SK-N-SH (cell line): Measurements from ENCODE around the gene SMURF1. TPM values are rescaled to one million over a fixed set of nuclear protein-coding genes. Genes with fewer than 3 reads are reported as not detected.

Source experiments
- CTCF ChIA-PET: fragments of 300-600, 350-600 bp; formaldehyde crosslinking; extraction: SDS; loops from one replicate; lab custom pipeline; 2021; lab: Yijun Ruan, JAX
- POLR2A ChIA-PET: fragments of 350-600 bp; sonication (Branson Sonifier 250); formaldehyde crosslinking; extraction: SDS; loops from one replicate; lab custom pipeline; 2020; ENCODE audit warnings: antibody characterized with exemption, inconsistent platforms; lab: Yijun Ruan, JAX
- DNase-seq: peaks from one replicate; pipeline ENCODE4 v3.0.0; 2012
- H2AFZ ChIP-seq: fragments of 200-600 bp; sonication (generic); 2 replicates; pipeline ENCODE4 v1.8.1; 2016; ENCODE audit warnings: antibody characterized with exemption, mild to moderate bottlenecking, low read depth
- H3F3A ChIP-seq: fragments of 200-600 bp; sonication (generic); replicated peaks from 2 replicates; pipeline ENCODE3; 2016; ENCODE audit warnings: antibody characterized with exemption, mild to moderate bottlenecking; ENCODE audit not compliant: insufficient read depth
- H3K27ac ChIP-seq, 2 experiments: fragments of 200-500 bp in 1 of 2; fragments of 200-600 bp in 1 of 2; sonication (Bioruptor generic) in 1 of 2; sonication (generic), shearing (Covaris generic) in 1 of 2; 2 replicates each; pipeline versions ENCODE4 v1.5.1 to v1.6.1; 2014 to 2016; ENCODE audit warnings: low read depth in 2 of 2, inconsistent platforms in 1 of 2, low read length in 1 of 2, mild to moderate bottlenecking in 1 of 2, mixed read lengths in 1 of 2
- H3K27me3 ChIP-seq: fragments of 200-600 bp; sonication (generic), shearing (Covaris generic); 2 replicates; pipeline ENCODE4 v1.6.1; 2016; ENCODE audit warnings: mixed run types; ENCODE audit not compliant: insufficient read depth
- H3K36me3 ChIP-seq, 2 experiments: fragments of 200-500 bp in 1 of 2; fragments of 200-600 bp in 1 of 2; sonication (Bioruptor generic) in 1 of 2; sonication (generic) in 1 of 2; replicated peaks in 1 of 2; 2 replicates each; pipeline versions ENCODE3 to v1.5.1; 2014 to 2016; ENCODE audit warnings: low read length in 1 of 2, mild to moderate bottlenecking in 1 of 2; ENCODE audit not compliant: insufficient read depth in 2 of 2, control insufficient read depth in 1 of 2
- H3K4me1 ChIP-seq, 2 experiments: fragments of 200-500 bp in 1 of 2; fragments of 200-600 bp in 1 of 2; sonication (Bioruptor generic) in 1 of 2; sonication (generic), shearing (Covaris generic) in 1 of 2; 2 replicates each; pipeline versions ENCODE4 v1.5.1 to v1.6.1; 2014 to 2016; ENCODE audit warnings: low read depth in 1 of 2, low read length in 1 of 2, mixed run types in 1 of 2; ENCODE audit not compliant: insufficient read depth in 2 of 2, control insufficient read depth in 1 of 2
- H3K4me2 ChIP-seq: fragments of 200-600 bp; sonication (generic), shearing (Covaris generic); 2 replicates; pipeline ENCODE4 v1.6.1; 2017; ENCODE audit warnings: mixed run types
- H3K4me3 ChIP-seq, 2 experiments: fragments of 200-500 bp in 1 of 2; fragments of 200-600 bp in 1 of 2; sonication (Bioruptor generic) in 1 of 2; sonication (generic), shearing (Covaris generic) in 1 of 2; 2 replicates each; pipeline versions ENCODE4 v1.5.1 to v1.8.1; 2014 to 2016; ENCODE audit warnings: low read depth in 2 of 2, inconsistent platforms in 1 of 2, low read length in 1 of 2, mild to moderate bottlenecking in 1 of 2, mixed read lengths in 1 of 2, moderate library complexity in 1 of 2
- H3K79me2 ChIP-seq: fragments of 200-600 bp; sonication (generic); 2 replicates; pipeline ENCODE4 v1.8.1; 2017; ENCODE audit warnings: mild to moderate bottlenecking; ENCODE audit not compliant: insufficient read depth
- H3K9ac ChIP-seq: fragments of 200-600 bp; sonication (generic); 2 replicates; pipeline ENCODE4 v1.6.1; 2017; ENCODE audit warnings: mixed run types
- H3K9me2 ChIP-seq: fragments of 200-600 bp; sonication (generic); 2 replicates; pipeline ENCODE4 v1.6.1; 2017; ENCODE audit warnings: mixed run types
- H3K9me3 ChIP-seq: fragments of 200-600 bp; sonication (generic); 2 replicates; pipeline ENCODE4 v1.6.1; 2017; ENCODE audit warnings: mixed run types, mild to moderate bottlenecking, moderate library complexity
- H4K20me1 ChIP-seq: fragments of 200-600 bp; sonication (generic); 2 replicates; pipeline ENCODE4 v1.6.1; 2017; ENCODE audit warnings: mild to moderate bottlenecking, mixed run types; ENCODE audit not compliant: insufficient read depth
- CTCF ChIP-seq: fragments of 200-600 bp; sonication (generic); IDR thresholded peaks from 2 replicates; pipeline ENCODE4 v1.6.1; 2017; ENCODE audit warnings: antibody characterized with exemption, mild to moderate bottlenecking, moderate library complexity
- EZH2phosphoT487 ChIP-seq: fragments of 200-600 bp; sonication (generic); IDR thresholded peaks from 2 replicates; pipeline ENCODE4 v1.6.1; 2017; ENCODE audit warnings: low read depth, mixed run types, mild to moderate bottlenecking, antibody characterized with exemption, moderate library complexity, borderline replicate concordance
- FOSL2 ChIP-seq: IDR thresholded peaks from 2 replicates; pipeline ENCODE4 v1.4.0; 2012; ENCODE audit warnings: low read depth, mild to moderate bottlenecking, moderate library complexity, borderline replicate concordance
- FOXM1 ChIP-seq: IDR thresholded peaks from 2 replicates; pipeline ENCODE4 v1.4.0; 2012; ENCODE audit warnings: low read depth, mild to moderate bottlenecking
- GABPA ChIP-seq: IDR thresholded peaks from 2 replicates; pipeline ENCODE4 v1.4.0; 2012; ENCODE audit warnings: low read depth, mild to moderate bottlenecking
- GATA2 ChIP-seq: sonication (generic); formaldehyde crosslinking; IDR thresholded peaks from 2 replicates; pipeline ENCODE4 v1.5.0; 2020; ENCODE audit warnings: mild to moderate bottlenecking, missing genetic modification reagents
- MAX ChIP-seq: IDR thresholded peaks from 2 replicates; pipeline ENCODE4 v1.4.0; 2012; ENCODE audit warnings: low read depth
- MEF2A ChIP-seq: IDR thresholded peaks from 2 replicates; pipeline ENCODE4 v1.4.0; 2012; ENCODE audit warnings: low read depth, borderline replicate concordance
- NFIC ChIP-seq: IDR thresholded peaks from 2 replicates; pipeline ENCODE4 v1.4.0; 2012; ENCODE audit warnings: borderline replicate concordance
- NRF1 ChIP-seq: IDR thresholded peaks from 2 replicates; pipeline ENCODE4 v1.6.1; 2012; ENCODE audit warnings: low read depth, mild to moderate bottlenecking, low read length
- RCOR1 ChIP-seq: fragments of 150-350 bp; IDR thresholded peaks from 2 replicates; pipeline ENCODE4 v1.6.1; 2017; ENCODE audit warnings: antibody characterized with exemption, low read length
- RXRA ChIP-seq: IDR thresholded peaks from 2 replicates; pipeline ENCODE4 v1.4.0; 2012; ENCODE audit warnings: low read depth, mild to moderate bottlenecking, borderline replicate concordance
- SIN3A ChIP-seq: IDR thresholded peaks from 2 replicates; pipeline ENCODE4 v1.6.1; 2012; ENCODE audit warnings: low read depth, mild to moderate bottlenecking, low read length, moderate library complexity, borderline replicate concordance
- SMC3 ChIP-seq: IDR thresholded peaks from 2 replicates; pipeline ENCODE4 v1.6.1; 2012; ENCODE audit warnings: low read depth, low read length, improper control_type of control experiment
- TAF1 ChIP-seq: IDR thresholded peaks from 2 replicates; pipeline ENCODE4 v1.6.1; 2012; ENCODE audit warnings: low read depth, mild to moderate bottlenecking, low read length, moderate library complexity, borderline replicate concordance
- USF2 ChIP-seq: fragments of 150-350 bp; IDR thresholded peaks from 2 replicates; pipeline ENCODE4 v1.6.1; 2017; ENCODE audit warnings: antibody characterized with exemption, low read length, low read depth, borderline replicate concordance
- WGBS: methylation state at CpG from one replicate; pipeline ENCODE4 v1.1.6; 2017; ENCODE audit warnings: low lambda C conversion rate; 5-methylcytosine and 5-hydroxymethylcytosine counted together
- polyA plus RNA-seq, 3 experiments: library from polyadenylated mRNA; depleted of rRNA; stranded (reverse); fragments of >200 nt; gene quantifications; 2 replicates each; pipeline ENCODE4 v1.2.3, GENCODE V29; 2012
- TF ChIP-seq, protein P1 (sequence below): IDR thresholded peaks from 2 replicates; pipeline ENCODE4; 2012
- TF ChIP-seq, protein P2 (sequence below): IDR thresholded peaks from 2 replicates; pipeline ENCODE4 v1.6.1; 2012; ENCODE audit warnings: mild to moderate bottlenecking, low read depth, low read length, moderate library complexity

SMURF1 gene
- polyA plus RNA-seq, 1 of the 3 experiments (the other 2 are of a cell fraction): 12.9 TPM

DNA sequence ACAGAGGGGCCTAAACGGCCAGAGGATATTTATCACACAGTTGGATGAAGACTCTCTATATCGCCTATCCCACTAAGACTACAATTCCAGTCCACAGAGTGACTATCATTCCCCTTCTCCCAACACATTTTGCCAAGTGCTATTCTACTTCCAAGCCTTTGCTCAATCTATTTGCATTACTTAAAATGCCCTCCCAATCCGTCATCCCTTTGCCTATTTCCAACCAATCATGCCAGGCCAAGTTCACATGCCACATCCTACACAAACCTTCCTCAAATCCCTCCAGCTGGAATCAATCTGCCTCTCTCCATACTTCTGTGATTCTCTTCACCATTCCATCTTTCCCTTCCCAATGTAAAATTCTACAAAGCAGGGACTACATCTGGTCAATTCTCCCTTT, 38.2 kb downstream of the SMURF1 start:
- no peaks in the 10 kb centered on the region for H3K9me3 ChIP-seq
- H4K20me1 ChIP-seq: peaks cover 96% of the 10 kb centered on the region
- H3K9me2 ChIP-seq: no peaks in the 10 kb centered on the region
- no peak overlapping the region for H3K9ac ChIP-seq
- H3K4me3 ChIP-seq: no peak overlapping the region
- CTCF ChIA-PET: interaction anchor here (1.0 kb wide), 1 partner anchor 11 kb away, joined by 3 read pairs; no protein-coding TSS in a partner anchor
- H3K27me3 ChIP-seq: no peaks in the 10 kb centered on the region
- no peak for TF ChIP-seq TAF1
- no peak for TF ChIP-seq MEF2A
- TF ChIP-seq, protein P1, sequence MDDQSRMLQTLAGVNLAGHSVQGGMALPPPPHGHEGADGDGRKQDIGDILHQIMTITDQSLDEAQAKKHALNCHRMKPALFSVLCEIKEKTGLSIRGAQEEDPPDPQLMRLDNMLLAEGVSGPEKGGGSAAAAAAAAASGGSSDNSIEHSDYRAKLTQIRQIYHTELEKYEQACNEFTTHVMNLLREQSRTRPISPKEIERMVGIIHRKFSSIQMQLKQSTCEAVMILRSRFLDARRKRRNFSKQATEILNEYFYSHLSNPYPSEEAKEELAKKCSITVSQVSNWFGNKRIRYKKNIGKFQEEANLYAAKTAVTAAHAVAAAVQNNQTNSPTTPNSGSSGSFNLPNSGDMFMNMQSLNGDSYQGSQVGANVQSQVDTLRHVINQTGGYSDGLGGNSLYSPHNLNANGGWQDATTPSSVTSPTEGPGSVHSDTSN: no peak
- no peak for TF ChIP-seq GABPA
- no peak for TF ChIP-seq CTCF
- no peak for TF ChIP-seq NFIC
- no peak for TF ChIP-seq GATA2
- TF ChIP-seq RCOR1: no peak
- no peak for TF ChIP-seq SMC3
- TF ChIP-seq MAX: no peak
- no peak for TF ChIP-seq FOSL2
- no peak for TF ChIP-seq SIN3A
- no peak for TF ChIP-seq USF2
- no peak for TF ChIP-seq EZH2phosphoT487
- TF ChIP-seq, protein P2, sequence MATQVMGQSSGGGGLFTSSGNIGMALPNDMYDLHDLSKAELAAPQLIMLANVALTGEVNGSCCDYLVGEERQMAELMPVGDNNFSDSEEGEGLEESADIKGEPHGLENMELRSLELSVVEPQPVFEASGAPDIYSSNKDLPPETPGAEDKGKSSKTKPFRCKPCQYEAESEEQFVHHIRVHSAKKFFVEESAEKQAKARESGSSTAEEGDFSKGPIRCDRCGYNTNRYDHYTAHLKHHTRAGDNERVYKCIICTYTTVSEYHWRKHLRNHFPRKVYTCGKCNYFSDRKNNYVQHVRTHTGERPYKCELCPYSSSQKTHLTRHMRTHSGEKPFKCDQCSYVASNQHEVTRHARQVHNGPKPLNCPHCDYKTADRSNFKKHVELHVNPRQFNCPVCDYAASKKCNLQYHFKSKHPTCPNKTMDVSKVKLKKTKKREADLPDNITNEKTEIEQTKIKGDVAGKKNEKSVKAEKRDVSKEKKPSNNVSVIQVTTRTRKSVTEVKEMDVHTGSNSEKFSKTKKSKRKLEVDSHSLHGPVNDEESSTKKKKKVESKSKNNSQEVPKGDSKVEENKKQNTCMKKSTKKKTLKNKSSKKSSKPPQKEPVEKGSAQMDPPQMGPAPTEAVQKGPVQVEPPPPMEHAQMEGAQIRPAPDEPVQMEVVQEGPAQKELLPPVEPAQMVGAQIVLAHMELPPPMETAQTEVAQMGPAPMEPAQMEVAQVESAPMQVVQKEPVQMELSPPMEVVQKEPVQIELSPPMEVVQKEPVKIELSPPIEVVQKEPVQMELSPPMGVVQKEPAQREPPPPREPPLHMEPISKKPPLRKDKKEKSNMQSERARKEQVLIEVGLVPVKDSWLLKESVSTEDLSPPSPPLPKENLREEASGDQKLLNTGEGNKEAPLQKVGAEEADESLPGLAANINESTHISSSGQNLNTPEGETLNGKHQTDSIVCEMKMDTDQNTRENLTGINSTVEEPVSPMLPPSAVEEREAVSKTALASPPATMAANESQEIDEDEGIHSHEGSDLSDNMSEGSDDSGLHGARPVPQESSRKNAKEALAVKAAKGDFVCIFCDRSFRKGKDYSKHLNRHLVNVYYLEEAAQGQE: no peak
- no peak for TF ChIP-seq RXRA
- no peak for TF ChIP-seq NRF1
- TF ChIP-seq FOXM1: no peak
- H3K36me3 ChIP-seq: peaks cover 0 to 7% of the 10 kb centered on the region in 2 experiments
- H3K27ac ChIP-seq: no peak overlapping the region
- peaks cover 31% of the 10 kb centered on the region for H3F3A ChIP-seq
- DNase-seq: no peak
- H3K4me2 ChIP-seq: no peak overlapping the region
- peaks cover 14 to 27% of the 10 kb centered on the region in 2 experiments for H3K4me1 ChIP-seq
- H2AFZ ChIP-seq: no peak overlapping the region
- WGBS: 86% methylated on average over 3 of the region's 3 CpGs
- peaks cover 100% of the 10 kb centered on the region for H3K79me2 ChIP-seq
- POLR2A ChIA-PET: no interaction called here
